Neural cell (in vitro differentiated cells): ENCODE measurements around the gene FOXO3.

Experiments used
- CTCF ChIP-seq: fragments of 450-650 bp; IDR thresholded peaks from 2 replicates; pipeline ENCODE4 v1.5.1; 2014; ENCODE audit warnings: antibody characterized with exemption, mild to moderate bottlenecking, moderate library complexity; ENCODE audit not compliant: poor library complexity, severe bottlenecking
- EZH2 ChIP-seq: fragments of 200-600, 300-800 bp; shearing (Covaris generic), sonication (generic); IDR thresholded peaks from 2 replicates; pipeline ENCODE4 v1.6.1; 2014; ENCODE audit warnings: antibody characterized with exemption, low read length, borderline replicate concordance, mild to moderate bottlenecking; ENCODE audit not compliant: insufficient read depth, poor library complexity, severe bottlenecking

- TF ChIP-seq CTCF (no peak), EZH2 (no peak)
These were observed 99.5 kb downstream of the FOXO3 start for GRCh38 chr6:108660251-108660650.
